Pancreas (tissue), 10 donors: ENCODE data around the gene SLIT3. TPM values are rescaled to one million over a fixed set of nuclear protein-coding genes. Genes with fewer than 3 reads are reported as not detected.
A peak's percentile ranks its signal among the peaks of the same experiment; 100 is the strongest.

Experiments used
- ATAC-seq, 4 donors: fragments of 200-7000 bp; cut with Tn5 transposase; one replicate each; pipeline versions ENCODE4 v1.8.0 to v1.9.1; 2020; ENCODE audit warnings: mild to moderate bottlenecking in 4 of 4, moderate library complexity in 4 of 4
- DNase-seq, 6 donors: peaks; one replicate each; pipeline ENCODE4 v3.0.0-alpha.2; 2020
- FAIRE-seq: peaks from 2 replicates; lab custom pipeline; 2012; peaks lifted over from hg19 to GRCh38; lab: Jason Lieb, UNC
- H3K27ac ChIP-seq, 4 donors: fragments of 200-600 bp; sonication (generic); 1 replicate in 3 of 4; 2 replicates in 1 of 4; pipeline versions ENCODE4 v1.5.0 to v1.8.0; 2020
- H3K27me3 ChIP-seq, 4 donors: fragments of 200-600 bp; one replicate each; pipeline ENCODE4 v1.8.0; 2021
- H3K36me3 ChIP-seq, 3 donors: fragments of 200-600 bp; sonication (generic) in 1 of 3; one replicate each; pipeline versions ENCODE4 v1.5.0 to v1.8.0; 2020 to 2021
- H3K4me1 ChIP-seq, 3 donors: fragments of 200-600 bp; one replicate each; pipeline ENCODE4 v1.8.0; 2021
- H3K4me3 ChIP-seq, 4 donors: fragments of 200-600 bp; sonication (generic) in 2 of 4; one replicate each; pipeline versions ENCODE4 v1.5.0 to v1.8.0; 2020 to 2021
- H3K9me3 ChIP-seq, 4 donors: fragments of 200-600 bp; one replicate each; pipeline ENCODE4 v1.8.0; 2021
- CTCF ChIP-seq, 4 donors: fragments of 200-600 bp; sonication (generic) in 3 of 4; IDR thresholded peaks; one replicate each; pipeline versions ENCODE4 v1.5.0 to v1.8.0; 2021; ENCODE audit warnings: antibody characterized with exemption in 4 of 4
- WGBS, 2 donors: extraction: QIAGEN DNeasy Blood & Tissue Kit; methylation state at CpG; one replicate each; pipeline ENCODE4 v1.1.7; 2013; 5-methylcytosine and 5-hydroxymethylcytosine counted together
- intact Hi-C, 3 donors: fragments of 100-400 bp; cut with DNase I; formaldehyde crosslinking; loops; one replicate each; pipeline versions ENCODE4 v1.11.1 to v1.14.2; 2022
- polyA plus RNA-seq, 2 donors: library from polyadenylated mRNA; stranded (reverse); fragments of 200-250 nt; gene quantifications; one replicate each; pipeline ENCODE4 v1.2.3, GENCODE V29; 2013
- total RNA-seq, 6 donors: library from RNA; stranded (reverse); fragmentation: NEBNext Ultra II Directional in 4 of 6; extraction: Animal tissue kit (Norgen Biotek cat#: 25700) in 4 of 6; gene quantifications; one replicate each; pipeline versions ENCODE4 v1.2.1 to v1.2.4, GENCODE V29; 2021 to 2023
- donor health status: healthy with polysubstance abuse.
- donor health status: DM: no; HTN: no; CAD: no; lungs with moderate emphysema.
- donor health status: DM: no; HTN: no; CAD: no.
- donor health status: control.
- donor health status: control.
- donor health status: Bipolar disorder and iron deficiency.
- donor health status: DM: yes; HTN: yes; CAD: no.
- donor health status: DM: no; HTN: no; CAD: no.
- donor health status: DM: no; HTN: no; CAD: no.
- donor health status: DM: yes; HTN: yes; CAD: no.

Gene SLIT3
- total and polyA plus RNA-seq, 8 donors = 1.1 to 11.4 (median 2.1) TPM

GRCh38 chr5:169201597-169201996, 99.3 kb downstream of the SLIT3 start:
- Histone ChIP-seq H3K4me1 (no peaks in the 10 kb centered on the region), H3K36me3 (no peaks in the 10 kb centered on the region), H3K4me3 (no peak overlapping the region), H3K27ac (no peak overlapping the region), H3K27me3 (no peaks in the 10 kb centered on the region), H3K9me3 (no peaks in the 10 kb centered on the region)
- ATAC-seq (no peak), FAIRE-seq (no peak), DNase-seq (no peak)
- intact Hi-C loops = loop anchor here in 1 of 3 donors (10.0 kb wide), 1 partner anchor 207 kb away; no protein-coding TSS in a partner anchor
- no peak for TF ChIP-seq CTCF (IDR thresholded peaks at IDR 0.05)

- FAIRE-seq (no peak), ATAC-seq (no peak)
Observed at GRCh38 chr5:169200125-169200778, 100.7 kb downstream of the SLIT3 start.

GRCh38 chr5:169197343-169197742, 103.6 kb downstream of the SLIT3 start:
- DNase-seq (peak in 3 of 6 donors; percentile 27 to 49 (median 33)), ATAC-seq (peak; percentile 66 to 89 (median 79)), FAIRE-seq (no peak)
- H3K4me3 ChIP-seq = no peak overlapping the region
- H3K27ac ChIP-seq = no peak overlapping the region
- TF ChIP-seq CTCF (IDR thresholded peaks at IDR 0.05) = peak in 1 of 4 donors; percentile 5
- H3K36me3 ChIP-seq = no peaks in the 10 kb centered on the region
- no peaks in the 10 kb centered on the region for H3K4me1 ChIP-seq
- no peaks in the 10 kb centered on the region for H3K27me3 ChIP-seq
- H3K9me3 ChIP-seq = no peaks in the 10 kb centered on the region
- intact Hi-C loops = loop anchor here in 1 of 3 donors (10.0 kb wide), 1 partner anchor 203 kb away; no protein-coding TSS in a partner anchor
- 8 to 15% methylated on average over 1 of the region's 1 CpG for WGBS, 2 donors

More at GRCh38 chr5:169200125-169200778, 100.7 kb downstream of the SLIT3 start:
- no peaks in the 10 kb centered on the region for H3K36me3 ChIP-seq
- 68 to 69% methylated on average over 6 of the region's 6 CpGs for WGBS, 2 donors
- no peak for DNase-seq
- no peaks in the 10 kb centered on the region for H3K27me3 ChIP-seq
- H3K4me1 ChIP-seq = no peaks in the 10 kb centered on the region
- H3K4me3 ChIP-seq = no peak overlapping the region
- TF ChIP-seq CTCF (IDR thresholded peaks at IDR 0.05) = no peak
- no peak overlapping the region for H3K27ac ChIP-seq
- H3K9me3 ChIP-seq = no peaks in the 10 kb centered on the region
- intact Hi-C loops = loop anchor here in 1 of 3 donors (10.0 kb wide), 1 partner anchor 205 kb away; no protein-coding TSS in a partner anchor

- Histone ChIP-seq H3K27ac (no peak overlapping the region), H3K27me3 (no peaks in the 10 kb centered on the region), H3K9me3 (no peaks in the 10 kb centered on the region), H3K4me3 (no peak overlapping the region), H3K4me1 (no peaks in the 10 kb centered on the region), H3K36me3 (no peaks in the 10 kb centered on the region)
- FAIRE-seq = no peak
- intact Hi-C loops = loop anchor here in 1 of 3 donors (10.0 kb wide), 1 partner anchor 201 kb away; no protein-coding TSS in a partner anchor
- WGBS, 2 donors = 91 to 92% methylated on average over 6 of the region's 6 CpGs
- ATAC-seq = no peak
- no peak for TF ChIP-seq CTCF (IDR thresholded peaks at IDR 0.05)
- DNase-seq = no peak
Observed at GRCh38 chr5:169196059-169196458, 104.9 kb downstream of the SLIT3 start.

GRCh38 chr5:169195601-169196000, 105.3 kb downstream of the SLIT3 start:
- Histone ChIP-seq H3K36me3 (no peaks in the 10 kb centered on the region), H3K27ac (no peak overlapping the region), H3K27me3 (no peaks in the 10 kb centered on the region), H3K4me1 (no peaks in the 10 kb centered on the region), H3K9me3 (no peaks in the 10 kb centered on the region), H3K4me3 (no peak overlapping the region)
- no peak for FAIRE-seq
- DNase-seq = no peak
- TF ChIP-seq CTCF (IDR thresholded peaks at IDR 0.05) = no peak
- WGBS, 2 donors = 72 to 89% methylated on average over 8 of the region's 8 CpGs
- ATAC-seq = no peak
- intact Hi-C loops = loop anchor here in 1 of 3 donors (10.0 kb wide), 1 partner anchor 201 kb away; no protein-coding TSS in a partner anchor
